ENCODE measurements around the gene ARID1A. TPM values are rescaled to one million over a fixed set of nuclear protein-coding genes. Genes with fewer than 3 reads are reported as not detected.
"Not testable (repeated sequence)": the region's sequence is repeated elsewhere in the genome, so short reads cannot be mapped to it uniquely, and the experiment has no call there.

ARID1A gene
- 100 to 1,000 TPM; 110 to 116 TPM for total RNA-seq

GRCh38 chr1:26695356-26696118 is at the start of gene ARID1A:
TSS of gene ARID1A (plus strand) at chr1:26696015. CDS start at chr1:26696404, 389 bp downstream.
- Mint-ChIP-seq H3K27ac (peak within 1 kb of the TSS; percentile 95 to 99), H3K36me3 (peaks cover 0 to 22% of the 10 kb centered on the region in 2 donors), H3K9me3 (no peaks in the 10 kb centered on the region)
- peak; percentile 20 to 63 for ATAC-seq
- peak; percentile 83 to 95 for DNase-seq (ENCODE audit: low spot score in 2 of 2)

- H3K27ac Mint-ChIP-seq, result no peak overlapping the region
- H3K9me3 Mint-ChIP-seq, result no peaks in the 10 kb centered on the region
- DNase-seq (ENCODE audit: low spot score in 2 of 2), result no peak
- no peaks in the 10 kb centered on the region for H3K36me3 Mint-ChIP-seq
- no peak for ATAC-seq
These were observed 31.0 kb upstream of the ARID1A start for GRCh38 chr1:26664802-26665201.

- no peak overlapping the region for H3K27ac Mint-ChIP-seq
- ATAC-seq, result peak; percentile 80 to 93
- H3K9me3 Mint-ChIP-seq, result no peaks in the 10 kb centered on the region
These were observed 29.0 kb upstream of the ARID1A start for GRCh38 chr1:26666855-26667254.

GRCh38 chr1:26668106-26668786 is 27.6 kb upstream of the ARID1A start:
- ATAC-seq; H3K9me3 Mint-ChIP-seq; DNase-seq (ENCODE audit: low spot score in 2 of 2); H3K27ac Mint-ChIP-seq; H3K36me3 Mint-ChIP-seq: not testable (repeated sequence)

More at GRCh38 chr1:26666855-26667254, 29.0 kb upstream of the ARID1A start:
- DNase-seq (ENCODE audit: low spot score in 2 of 2), result peak in 1 of 2 donors; percentile 11
- H3K36me3 Mint-ChIP-seq, result no peaks in the 10 kb centered on the region

- no peaks in the 10 kb centered on the region for H3K9me3 Mint-ChIP-seq
- peak overlapping the region in 1 of 2 donors; percentile 4 for H3K27ac Mint-ChIP-seq
- ATAC-seq (peak; percentile 98 to 100), DNase-seq (ENCODE audit: low spot score in 2 of 2) (peak; percentile 36 to 73)
- no peaks in the 10 kb centered on the region for H3K36me3 Mint-ChIP-seq
These were observed 18.3 kb upstream of the ARID1A start for GRCh38 chr1:26677306-26678115.

GRCh38 chr1:26684763-26685508 is 10.9 kb upstream of the ARID1A start:
- H3K36me3 Mint-ChIP-seq, result no peaks in the 10 kb centered on the region

GRCh38 chr1:26686795-26687194 is 9.0 kb upstream of the ARID1A start:
- no peak for ATAC-seq
- Mint-ChIP-seq H3K27ac (no peak overlapping the region), H3K36me3 (no peaks in the 10 kb centered on the region), H3K9me3 (no peaks in the 10 kb centered on the region)
- DNase-seq (ENCODE audit: low spot score in 2 of 2), result no peak

More at GRCh38 chr1:26684763-26685508, 10.9 kb upstream of the ARID1A start:
- ATAC-seq (no peak), DNase-seq (ENCODE audit: low spot score in 2 of 2) (no peak)
- H3K27ac Mint-ChIP-seq, result no peak overlapping the region
- no peaks in the 10 kb centered on the region for H3K9me3 Mint-ChIP-seq

GRCh38 chr1:26689504-26689903 is 6.3 kb upstream of the ARID1A start:
- ATAC-seq (no peak), DNase-seq (ENCODE audit: low spot score in 2 of 2) (no peak)
- H3K9me3 Mint-ChIP-seq, result no peaks in the 10 kb centered on the region
- H3K36me3 Mint-ChIP-seq, result peaks cover 0 to 16% of the 10 kb centered on the region in 2 donors
- H3K27ac Mint-ChIP-seq, result no peak overlapping the region

GRCh38 chr1:26690157-26690556 is 5.7 kb upstream of the ARID1A start:
- H3K36me3 Mint-ChIP-seq, result peaks cover 0 to 22% of the 10 kb centered on the region in 2 donors
- no peak overlapping the region for H3K27ac Mint-ChIP-seq
- no peaks in the 10 kb centered on the region for H3K9me3 Mint-ChIP-seq
- no peak for DNase-seq (ENCODE audit: low spot score in 2 of 2)
- no peak for ATAC-seq

GRCh38 chr1:26690576-26691031 is 5.2 kb upstream of the ARID1A start:
- no peak for DNase-seq (ENCODE audit: low spot score in 2 of 2)
- Mint-ChIP-seq H3K27ac (no peak overlapping the region), H3K9me3 (no peaks in the 10 kb centered on the region), H3K36me3 (peaks cover 0 to 22% of the 10 kb centered on the region in 2 donors)
- no peak for ATAC-seq

GRCh38 chr1:26692211-26692792 is 3.5 kb upstream of the ARID1A start:
- H3K36me3 Mint-ChIP-seq, result peaks cover 0 to 22% of the 10 kb centered on the region in 2 donors
- ATAC-seq (peak; percentile 55), DNase-seq (ENCODE audit: low spot score in 2 of 2) (peak; percentile 72 to 76)
- peak overlapping the region; percentile 95 to 99 for H3K27ac Mint-ChIP-seq
- no peaks in the 10 kb centered on the region for H3K9me3 Mint-ChIP-seq

GRCh38 chr1:26692793-26693490 is 2.9 kb upstream of the ARID1A start:
- DNase-seq (ENCODE audit: low spot score in 2 of 2), result peak; percentile 82 to 84
- Mint-ChIP-seq H3K27ac (peak overlapping the region; percentile 95 to 99), H3K36me3 (peaks cover 0 to 22% of the 10 kb centered on the region in 2 donors), H3K9me3 (no peaks in the 10 kb centered on the region)
- peak; percentile 49 for ATAC-seq

- peak overlapping the region; percentile 95 to 99 for H3K27ac Mint-ChIP-seq
- DNase-seq (ENCODE audit: low spot score in 2 of 2), result no peak
- no peaks in the 10 kb centered on the region for H3K9me3 Mint-ChIP-seq
- peaks cover 0 to 22% of the 10 kb centered on the region in 2 donors for H3K36me3 Mint-ChIP-seq
- ATAC-seq, result no peak
These were observed 1.9 kb upstream of the ARID1A start for GRCh38 chr1:26693599-26694572.

GRCh38 chr1:26694638-26695355 is 1.0 kb upstream of the ARID1A start:
- ATAC-seq, result no peak
- peak overlapping the region; percentile 95 to 99 for H3K27ac Mint-ChIP-seq
- H3K9me3 Mint-ChIP-seq, result no peaks in the 10 kb centered on the region
- no peak for DNase-seq (ENCODE audit: low spot score in 2 of 2)
- H3K36me3 Mint-ChIP-seq, result peaks cover 0 to 22% of the 10 kb centered on the region in 2 donors
